Caco-2 (cell line): ENCODE data around the gene EPB41L4A. TPM values are rescaled to one million over a fixed set of nuclear protein-coding genes. Genes with fewer than 3 reads are reported as not detected.

Source experiments
- BruUV-seq: library from RNA; stranded (reverse); fragments of 400-500 nt; replicated peaks from 2 replicates; lab custom pipeline; 2021; lab: Mats Ljungman, UMichigan
- CTCF ChIA-PET: fragments of 300-600 bp; sonication (Branson Sonifier 250); formaldehyde crosslinking; loops from one replicate; lab custom pipeline; 2022; ENCODE audit warnings: antibody characterized with exemption; lab: Charles Lee
- POLR2A ChIA-PET: fragments of 300-600 bp; sonication (Branson Sonifier 250); formaldehyde crosslinking; loops from one replicate; lab custom pipeline; 2022; ENCODE audit warnings: antibody characterized with exemption; lab: Charles Lee
- DNase-seq, 2 experiments: peaks; one replicate each; pipeline versions ENCODE4 v3.0.0 to v3.0.0-alpha.2; 2020 to 2022
- H3K27me3 ChIP-seq: replicated peaks from 2 replicates; pipeline ENCODE4 v1.6.0; 2011; ENCODE audit warnings: low read length; ENCODE audit not compliant: control insufficient read depth, insufficient read depth
- H3K36me3 ChIP-seq: 2 replicates; pipeline ENCODE4 v1.5.1; 2011; ENCODE audit warnings: low read length; ENCODE audit not compliant: control insufficient read depth, insufficient read depth
- H3K4me1 ChIP-seq: fragments of 250-450 bp; sonication (Bioruptor Pico); 2 replicates; pipeline ENCODE4 v1.5.1; 2020; ENCODE audit warnings: mild to moderate bottlenecking
- H3K4me3 ChIP-seq: 2 replicates; pipeline ENCODE4 v1.5.1; 2011; ENCODE audit warnings: low read depth, mild to moderate bottlenecking, control low read depth, low read length
- H3K9me3 ChIP-seq: fragments of 250-450 bp; sonication (Bioruptor Pico); 2 replicates; pipeline ENCODE4 v1.5.1; 2020; ENCODE audit warnings: mild to moderate bottlenecking, moderate library complexity
- H3K27ac Mint-ChIP-seq: one replicate; pipeline ENCODE4 v1.8.0; 2022; ENCODE audit warnings: mixed read lengths; ENCODE audit not compliant: unreplicated experiment
- H3K27me3 Mint-ChIP-seq: one replicate; pipeline ENCODE4 v1.8.0; 2022; ENCODE audit warnings: mixed read lengths; ENCODE audit not compliant: insufficient read depth, unreplicated experiment
- H3K36me3 Mint-ChIP-seq: one replicate; pipeline ENCODE4 v1.8.0; 2022; ENCODE audit warnings: mild to moderate bottlenecking, mixed read lengths; ENCODE audit not compliant: insufficient read depth, unreplicated experiment
- H3K4me1 Mint-ChIP-seq: one replicate; pipeline ENCODE4 v1.8.0; 2022; ENCODE audit warnings: low read depth, mixed read lengths; ENCODE audit not compliant: unreplicated experiment
- H3K4me3 Mint-ChIP-seq: one replicate; pipeline ENCODE4 v1.8.0; 2022; ENCODE audit warnings: mild to moderate bottlenecking, moderate library complexity, mixed read lengths; ENCODE audit not compliant: unreplicated experiment
- H3K9me3 Mint-ChIP-seq: one replicate; pipeline ENCODE4 v1.8.0; 2022; ENCODE audit warnings: mixed read lengths; ENCODE audit not compliant: unreplicated experiment
- CTCF ChIP-seq, 2 experiments: fragments of 200-600 bp in 1 of 2; IDR thresholded peaks; 1 replicate in 1 of 2; 2 replicates in 1 of 2; pipeline versions ENCODE4 v1.5.1 to v1.8.0; 2011 to 2022; ENCODE audit warnings: antibody characterized with exemption in 1 of 2, control low read depth in 1 of 2, inconsistent platforms in 1 of 2, low read depth in 1 of 2, low read length in 1 of 2, mild to moderate bottlenecking in 1 of 2, moderate library complexity in 1 of 2; ENCODE audit not compliant: insufficient read depth in 1 of 2, severe bottlenecking in 1 of 2, unreplicated experiment in 1 of 2
- intact Hi-C: fragments of 100-400 bp; cut with micrococcal nuclease; formaldehyde crosslinking; loops from one replicate; pipeline ENCODE4 v1.10.0; 2022; ENCODE audit not compliant: unreplicated experiment
- total RNA-seq: library from RNA; stranded (reverse); gene quantifications from 2 replicates; pipeline ENCODE4 v1.2.3, GENCODE V29; 2022

EPB41L4A gene
- total RNA-seq, 1 experiment from 2014 or later: 1.4 TPM

GRCh38 chr5:112351225-112351624 is 67.9 kb downstream of the EPB41L4A start:
- intact Hi-C loops: no loop called here
- ChIA-PET POLR2A (no interaction called here), CTCF (interaction anchor here (0.8 kb wide), 1 partner anchor 69 kb away, joined by 4 read pairs; no protein-coding TSS in a partner anchor)
- H3K4me1 ChIP-seq: no peaks in the 10 kb centered on the region
- H3K36me3 ChIP-seq: no peaks in the 10 kb centered on the region
- H3K27ac Mint-ChIP-seq: no peak overlapping the region
- no peak overlapping the region for H3K4me3 Mint-ChIP-seq
- H3K4me3 ChIP-seq: no peak overlapping the region
- H3K36me3 Mint-ChIP-seq: no peaks in the 10 kb centered on the region
- TF ChIP-seq CTCF (IDR thresholded peaks at IDR 0.05; ENCODE audit: insufficient read depth in 1 of 2, low read depth in 1 of 2, low read length in 1 of 2, severe bottlenecking in 1 of 2, unreplicated experiment in 1 of 2): no peak
- no peaks in the 10 kb centered on the region for H3K9me3 ChIP-seq
- H3K27me3 Mint-ChIP-seq: peaks cover 9% of the 10 kb centered on the region
- H3K9me3 Mint-ChIP-seq: no peaks in the 10 kb centered on the region
- DNase-seq: no peak
- no TSS peak for BruUV-seq
- H3K4me1 Mint-ChIP-seq: no peaks in the 10 kb centered on the region
- no peaks in the 10 kb centered on the region; the same call in 1 of the 2 replicates for H3K27me3 ChIP-seq

- Mint-ChIP-seq H3K4me3 (no peak overlapping the region), H3K27me3 (peaks cover 8% of the 10 kb centered on the region), H3K27ac (no peak overlapping the region), H3K9me3 (no peaks in the 10 kb centered on the region), H3K4me1 (no peaks in the 10 kb centered on the region), H3K36me3 (no peaks in the 10 kb centered on the region)
- H3K4me1 ChIP-seq: no peaks in the 10 kb centered on the region
- no TSS peak for BruUV-seq
- no peak for DNase-seq
- no peaks in the 10 kb centered on the region for H3K9me3 ChIP-seq
- H3K36me3 ChIP-seq: no peaks in the 10 kb centered on the region
- H3K4me3 ChIP-seq: no peak overlapping the region
- CTCF ChIA-PET: no interaction called here
- H3K27me3 ChIP-seq: no peaks in the 10 kb centered on the region; the same call in 1 of the 2 replicates
- intact Hi-C loops: no loop called here
- POLR2A ChIA-PET: no interaction called here
- no peak for TF ChIP-seq CTCF (IDR thresholded peaks at IDR 0.05; ENCODE audit: insufficient read depth in 1 of 2, low read depth in 1 of 2, low read length in 1 of 2, severe bottlenecking in 1 of 2, unreplicated experiment in 1 of 2)
These were observed 68.5 kb downstream of the EPB41L4A start for GRCh38 chr5:112350626-112351025.

- no peaks in the 10 kb centered on the region for H3K4me1 Mint-ChIP-seq
- CTCF ChIA-PET: no interaction called here
- no TSS peak for BruUV-seq
- H3K4me3 Mint-ChIP-seq: no peak overlapping the region
- no peaks in the 10 kb centered on the region for H3K27me3 ChIP-seq
- intact Hi-C loops: no loop called here
- H3K9me3 Mint-ChIP-seq: no peaks in the 10 kb centered on the region
- no peaks in the 10 kb centered on the region for H3K36me3 Mint-ChIP-seq
- POLR2A ChIA-PET: no interaction called here
- H3K9me3 ChIP-seq: no peaks in the 10 kb centered on the region
- H3K4me3 ChIP-seq: no peak overlapping the region
- H3K27me3 Mint-ChIP-seq: peaks cover 3% of the 10 kb centered on the region
- no peaks in the 10 kb centered on the region for H3K4me1 ChIP-seq
- no peaks in the 10 kb centered on the region for H3K36me3 ChIP-seq
- DNase-seq: no peak
- TF ChIP-seq CTCF (IDR thresholded peaks at IDR 0.05; ENCODE audit: insufficient read depth in 1 of 2, low read depth in 1 of 2, low read length in 1 of 2, severe bottlenecking in 1 of 2, unreplicated experiment in 1 of 2): no peak
- no peak overlapping the region for H3K27ac Mint-ChIP-seq
These were observed 69.7 kb downstream of the EPB41L4A start for GRCh38 chr5:112349371-112349770.
